ENCODE results near the gene GIMAP8. TPM values are rescaled to one million over a fixed set of nuclear protein-coding genes. Genes with fewer than 3 reads are reported as not detected.

GIMAP8 gene
- total RNA-seq, 1 experiment from 2014 or later, result 0.10 TPM

DNA sequence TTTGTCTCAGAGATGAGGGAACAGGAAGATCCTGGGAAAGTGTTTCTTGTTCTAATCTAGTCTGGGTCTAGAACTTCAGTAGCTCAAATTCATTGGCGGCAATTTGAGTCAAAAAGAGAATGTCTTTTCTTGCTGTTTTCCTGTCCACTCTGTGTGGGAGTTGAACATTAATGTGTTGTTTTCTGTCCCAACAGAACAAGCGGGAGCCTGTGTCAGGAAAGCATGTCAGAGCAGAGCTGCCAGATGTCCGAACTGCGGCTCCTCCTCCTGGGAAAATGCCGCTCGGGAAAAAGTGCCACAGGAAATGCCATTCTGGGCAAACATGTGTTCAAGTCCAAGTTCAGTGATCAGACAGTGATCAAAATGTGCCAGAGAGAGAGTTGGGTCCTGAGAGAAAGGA is 16.0 kb downstream of the GIMAP8 start:
- in situ Hi-C loops (cut with HindIII; ENCODE audit: low pct_unique_long_range_greater_than_20kb, low sequenced_read_pairs), result no loop called here
- peaks cover 18% of the 10 kb centered on the region for H3K27me3 ChIP-seq (ENCODE audit: control insufficient read depth, insufficient read depth, low read length)
- H3K9me3 ChIP-seq (ENCODE audit: control insufficient read depth, insufficient read depth, low read depth, low read length), result no peaks in the 10 kb centered on the region
- H3K4me3 ChIP-seq (ENCODE audit: low read depth in 2 of 2, low read length in 2 of 2), result no peak overlapping the region
- DNase-seq (ENCODE audit: low read depth, low spot score), result no peak
- ChIA-PET POLR2A (no interaction called here), CTCF (no interaction called here)
- no peak for ATAC-seq
- no peaks in the 10 kb centered on the region for H3K4me1 ChIP-seq (ENCODE audit: control insufficient read depth, insufficient read depth, low read length)
- no peaks in the 10 kb centered on the region for H3K36me3 ChIP-seq (ENCODE audit: control insufficient read depth, insufficient read depth, low read length)
- no TSS peak for BruUV-seq (replicated peaks)
- TF ChIP-seq, protein P1, sequence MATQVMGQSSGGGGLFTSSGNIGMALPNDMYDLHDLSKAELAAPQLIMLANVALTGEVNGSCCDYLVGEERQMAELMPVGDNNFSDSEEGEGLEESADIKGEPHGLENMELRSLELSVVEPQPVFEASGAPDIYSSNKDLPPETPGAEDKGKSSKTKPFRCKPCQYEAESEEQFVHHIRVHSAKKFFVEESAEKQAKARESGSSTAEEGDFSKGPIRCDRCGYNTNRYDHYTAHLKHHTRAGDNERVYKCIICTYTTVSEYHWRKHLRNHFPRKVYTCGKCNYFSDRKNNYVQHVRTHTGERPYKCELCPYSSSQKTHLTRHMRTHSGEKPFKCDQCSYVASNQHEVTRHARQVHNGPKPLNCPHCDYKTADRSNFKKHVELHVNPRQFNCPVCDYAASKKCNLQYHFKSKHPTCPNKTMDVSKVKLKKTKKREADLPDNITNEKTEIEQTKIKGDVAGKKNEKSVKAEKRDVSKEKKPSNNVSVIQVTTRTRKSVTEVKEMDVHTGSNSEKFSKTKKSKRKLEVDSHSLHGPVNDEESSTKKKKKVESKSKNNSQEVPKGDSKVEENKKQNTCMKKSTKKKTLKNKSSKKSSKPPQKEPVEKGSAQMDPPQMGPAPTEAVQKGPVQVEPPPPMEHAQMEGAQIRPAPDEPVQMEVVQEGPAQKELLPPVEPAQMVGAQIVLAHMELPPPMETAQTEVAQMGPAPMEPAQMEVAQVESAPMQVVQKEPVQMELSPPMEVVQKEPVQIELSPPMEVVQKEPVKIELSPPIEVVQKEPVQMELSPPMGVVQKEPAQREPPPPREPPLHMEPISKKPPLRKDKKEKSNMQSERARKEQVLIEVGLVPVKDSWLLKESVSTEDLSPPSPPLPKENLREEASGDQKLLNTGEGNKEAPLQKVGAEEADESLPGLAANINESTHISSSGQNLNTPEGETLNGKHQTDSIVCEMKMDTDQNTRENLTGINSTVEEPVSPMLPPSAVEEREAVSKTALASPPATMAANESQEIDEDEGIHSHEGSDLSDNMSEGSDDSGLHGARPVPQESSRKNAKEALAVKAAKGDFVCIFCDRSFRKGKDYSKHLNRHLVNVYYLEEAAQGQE (IDR thresholded peaks at IDR 0.05; ENCODE audit: insufficient read depth in 1 of 2, low read depth in 2 of 2, low read length in 1 of 2), result no peak
- TF ChIP-seq TCF7L2 (IDR thresholded peaks at IDR 0.05; ENCODE audit: low read depth, low read length) (no peak), POLR2AphosphoS5 (IDR thresholded peaks at IDR 0.05; ENCODE audit: low read depth, low read length) (no peak), SIN3A (IDR thresholded peaks at IDR 0.05; ENCODE audit: borderline replicate concordance, insufficient read depth, low read depth, low read length) (no peak)
- TF ChIP-seq, protein P2, sequence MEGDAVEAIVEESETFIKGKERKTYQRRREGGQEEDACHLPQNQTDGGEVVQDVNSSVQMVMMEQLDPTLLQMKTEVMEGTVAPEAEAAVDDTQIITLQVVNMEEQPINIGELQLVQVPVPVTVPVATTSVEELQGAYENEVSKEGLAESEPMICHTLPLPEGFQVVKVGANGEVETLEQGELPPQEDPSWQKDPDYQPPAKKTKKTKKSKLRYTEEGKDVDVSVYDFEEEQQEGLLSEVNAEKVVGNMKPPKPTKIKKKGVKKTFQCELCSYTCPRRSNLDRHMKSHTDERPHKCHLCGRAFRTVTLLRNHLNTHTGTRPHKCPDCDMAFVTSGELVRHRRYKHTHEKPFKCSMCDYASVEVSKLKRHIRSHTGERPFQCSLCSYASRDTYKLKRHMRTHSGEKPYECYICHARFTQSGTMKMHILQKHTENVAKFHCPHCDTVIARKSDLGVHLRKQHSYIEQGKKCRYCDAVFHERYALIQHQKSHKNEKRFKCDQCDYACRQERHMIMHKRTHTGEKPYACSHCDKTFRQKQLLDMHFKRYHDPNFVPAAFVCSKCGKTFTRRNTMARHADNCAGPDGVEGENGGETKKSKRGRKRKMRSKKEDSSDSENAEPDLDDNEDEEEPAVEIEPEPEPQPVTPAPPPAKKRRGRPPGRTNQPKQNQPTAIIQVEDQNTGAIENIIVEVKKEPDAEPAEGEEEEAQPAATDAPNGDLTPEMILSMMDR (IDR thresholded peaks at IDR 0.05), result no peak
- no peak overlapping the region for H3K27ac ChIP-seq (ENCODE audit: low read length)
- intact Hi-C loops (cut with micrococcal nuclease; ENCODE audit: unreplicated experiment), result no loop called here

DNA sequence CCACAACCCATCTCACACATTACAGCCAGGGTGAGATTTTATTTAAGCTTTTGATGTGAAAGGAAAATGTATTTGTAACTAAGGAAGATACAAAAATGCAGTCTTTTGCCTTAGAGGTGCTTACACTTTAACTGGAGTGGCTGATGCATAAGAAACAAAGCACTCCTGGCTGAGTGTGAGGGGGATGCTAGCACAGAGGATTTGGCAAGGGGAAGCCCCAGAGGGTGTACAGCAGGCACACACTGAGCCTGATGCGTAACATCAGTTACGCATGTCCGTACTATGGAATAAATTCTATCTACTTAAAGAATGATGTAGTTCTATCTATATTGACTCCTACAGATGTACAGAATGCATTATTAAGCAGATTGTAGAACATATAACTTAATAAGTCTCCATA is 17.8 kb downstream of the GIMAP8 start:
- no peak for ATAC-seq
- no TSS peak for BruUV-seq (replicated peaks)
- no peaks in the 10 kb centered on the region for H3K36me3 ChIP-seq (ENCODE audit: control insufficient read depth, insufficient read depth, low read length)

More for the DNA sequence above, 17.8 kb downstream of the GIMAP8 start:
- Histone ChIP-seq H3K4me3 (ENCODE audit: low read depth in 2 of 2, low read length in 2 of 2) (no peak overlapping the region), H3K27ac (ENCODE audit: low read length) (no peak overlapping the region), H3K9me3 (ENCODE audit: control insufficient read depth, insufficient read depth, low read depth, low read length) (no peaks in the 10 kb centered on the region), H3K4me1 (ENCODE audit: control insufficient read depth, insufficient read depth, low read length) (no peaks in the 10 kb centered on the region), H3K27me3 (ENCODE audit: control insufficient read depth, insufficient read depth, low read length) (peaks cover 18% of the 10 kb centered on the region)
- in situ Hi-C loops (cut with HindIII; ENCODE audit: low pct_unique_long_range_greater_than_20kb, low sequenced_read_pairs), result no loop called here
- TF ChIP-seq SIN3A (IDR thresholded peaks at IDR 0.05; ENCODE audit: borderline replicate concordance, insufficient read depth, low read depth, low read length) (no peak), TCF7L2 (IDR thresholded peaks at IDR 0.05; ENCODE audit: low read depth, low read length) (no peak)
- TF ChIP-seq, protein P2 (IDR thresholded peaks at IDR 0.05), result no peak
- TF ChIP-seq, protein P1 (IDR thresholded peaks at IDR 0.05; ENCODE audit: insufficient read depth in 1 of 2, low read depth in 2 of 2, low read length in 1 of 2), result no peak
- ChIA-PET CTCF (no interaction called here), POLR2A (no interaction called here)
- DNase-seq (ENCODE audit: low read depth, low spot score), result no peak
- intact Hi-C loops (cut with micrococcal nuclease; ENCODE audit: unreplicated experiment), result no loop called here
